IMR-90 (cell line): Measurements from ENCODE around the gene IFIT1. TPM values are rescaled to one million over a fixed set of nuclear protein-coding genes. Genes with fewer than 3 reads are reported as not detected.

Experiments
- ATAC-seq: fragments of 200-7000 bp; cut with Tn5 transposase; 2 replicates; pipeline ENCODE4 v1.9.1; 2020; ENCODE audit warnings: low read depth, mild to moderate bottlenecking, moderate library complexity
- BruUV-seq: library from RNA; stranded (reverse); fragments of 400-500 nt; replicated peaks from 2 replicates; lab custom pipeline; 2021; lab: Mats Ljungman, UMichigan
- CTCF ChIA-PET: fragments of 300-600 bp; formaldehyde crosslinking; extraction: SDS; loops from one replicate; lab custom pipeline; 2021; ENCODE audit warnings: antibody characterized with exemption; lab: Yijun Ruan, JAX
- POLR2A ChIA-PET: fragments of 300-600 bp; sonication (Branson Sonifier 250); formaldehyde crosslinking; loops from one replicate; lab custom pipeline; 2022; ENCODE audit warnings: antibody characterized with exemption; ENCODE audit not compliant: unreplicated experiment; lab: Charles Lee
- DNase-seq: peaks from one replicate; pipeline ENCODE4 v3.0.0; 2013
- H2AFZ ChIP-seq: replicated peaks from 2 replicates; pipeline ENCODE3; 2013; ENCODE audit warnings: low read length, mild to moderate bottlenecking; ENCODE audit not compliant: poor library complexity
- H2AK5ac ChIP-seq: 2 replicates; pipeline ENCODE4 v1.6.1; 2013; ENCODE audit warnings: low read depth, low read length, inconsistent platforms
- H2AK9ac ChIP-seq: replicated peaks from 2 replicates; pipeline ENCODE3; 2013; ENCODE audit warnings: mild to moderate bottlenecking, low read depth, low read length, moderate library complexity; ENCODE audit not compliant: poor library complexity
- H2BK120ac ChIP-seq: 2 replicates; pipeline ENCODE4 v1.6.1; 2013; ENCODE audit warnings: low read depth, low read length, inconsistent platforms
- H2BK15ac ChIP-seq: 3 replicates; pipeline ENCODE4 v1.6.1; 2013; ENCODE audit warnings: low read depth, low read length, inconsistent platforms
- H2BK20ac ChIP-seq: 2 replicates; pipeline ENCODE4 v1.6.1; 2013; ENCODE audit warnings: low read depth, mild to moderate bottlenecking, inconsistent platforms, low read length, moderate library complexity
- H2BK5ac ChIP-seq: 2 replicates; pipeline ENCODE4 v1.6.1; 2013; ENCODE audit warnings: mild to moderate bottlenecking, low read depth, low read length, inconsistent platforms; ENCODE audit not compliant: poor library complexity, severe bottlenecking
- H3K14ac ChIP-seq: replicated peaks from 2 replicates; pipeline ENCODE4 v1.6.1; 2013; ENCODE audit warnings: low read depth, low read length, inconsistent platforms
- H3K18ac ChIP-seq: 2 replicates; pipeline ENCODE4 v1.6.1; 2013; ENCODE audit warnings: low read depth, low read length, control low read depth
- H3K23ac ChIP-seq: 2 replicates; pipeline ENCODE4 v1.6.1; 2013; ENCODE audit warnings: low read depth, low read length, inconsistent platforms
- H3K27ac ChIP-seq: 2 replicates; pipeline ENCODE4 v1.5.1; 2013; ENCODE audit warnings: mild to moderate bottlenecking, control low read depth, low read length; ENCODE audit not compliant: insufficient read depth
- H3K27me3 ChIP-seq: 2 replicates; pipeline ENCODE4 v1.6.1; 2013; ENCODE audit warnings: low read length; ENCODE audit not compliant: control insufficient read depth, insufficient read depth
- H3K36me3 ChIP-seq: 2 replicates; pipeline ENCODE4 v1.6.1; 2013; ENCODE audit warnings: low read length, mixed read lengths; ENCODE audit not compliant: control insufficient read depth, insufficient read depth
- H3K4ac ChIP-seq: 2 replicates; pipeline ENCODE4 v1.6.1; 2013; ENCODE audit warnings: low read depth, low read length, inconsistent platforms
- H3K4me1 ChIP-seq: 2 replicates; pipeline ENCODE4 v1.6.1; 2013; ENCODE audit warnings: low read length, mixed read lengths; ENCODE audit not compliant: control insufficient read depth, insufficient read depth
- H3K4me2 ChIP-seq: 2 replicates; pipeline ENCODE4 v1.6.1; 2013; ENCODE audit warnings: low read depth, mild to moderate bottlenecking, control low read depth, low read length, moderate library complexity
- H3K4me3 ChIP-seq: 2 replicates; pipeline ENCODE4 v1.5.1; 2013; ENCODE audit warnings: low read depth, mild to moderate bottlenecking, control low read depth, low read length, moderate library complexity; ENCODE audit not compliant: insufficient read depth
- H3K56ac ChIP-seq: 2 replicates; pipeline ENCODE4 v1.6.1; 2013; ENCODE audit warnings: low read length, inconsistent platforms; ENCODE audit not compliant: insufficient read depth; ENCODE audit errors: extremely low read depth
- H3K79me1 ChIP-seq, 2 experiments: 2 replicates each; pipeline ENCODE4 v1.6.1; 2013; ENCODE audit warnings: low read length in 2 of 2, inconsistent platforms in 1 of 2, low read depth in 1 of 2
- H3K9ac ChIP-seq: 2 replicates; pipeline ENCODE4 v1.6.1; 2013; ENCODE audit warnings: low read depth, low read length, control low read depth
- H3K9me1 ChIP-seq: 2 replicates; pipeline ENCODE4 v1.6.1; 2013; ENCODE audit warnings: low read length, inconsistent platforms; ENCODE audit not compliant: insufficient read depth
- H3K9me3 ChIP-seq: 2 replicates; pipeline ENCODE4 v1.6.1; 2013; ENCODE audit warnings: low read length; ENCODE audit not compliant: control insufficient read depth, insufficient read depth
- H4K20me1 ChIP-seq: 2 replicates; pipeline ENCODE4 v1.6.1; 2013; ENCODE audit warnings: low read length, inconsistent platforms; ENCODE audit not compliant: insufficient read depth
- H4K5ac ChIP-seq: 2 replicates; pipeline ENCODE4 v1.6.1; 2013; ENCODE audit warnings: mild to moderate bottlenecking, low read depth, low read length, control low read depth
- H4K8ac ChIP-seq, 2 experiments: 2 replicates each; pipeline ENCODE4 v1.6.1; 2013; ENCODE audit warnings: low read depth in 2 of 2, low read length in 2 of 2, control low read depth in 1 of 2, inconsistent platforms in 1 of 2
- H4K91ac ChIP-seq: 2 replicates; pipeline ENCODE4 v1.6.1; 2013; ENCODE audit warnings: low read depth, low read length, inconsistent platforms; ENCODE audit not compliant: insufficient read depth
- CEBPB ChIP-seq: IDR thresholded peaks from 2 replicates; pipeline ENCODE4 v1.6.1; 2012; ENCODE audit warnings: low read depth, low read length, improper control_type of control experiment
- CHD1 ChIP-seq: IDR thresholded peaks from 2 replicates; pipeline ENCODE4 v1.6.1; 2012; ENCODE audit warnings: low read depth, low read length, improper control_type of control experiment
- CTCF ChIP-seq: conservative IDR thresholded peaks from 2 replicates; pipeline ENCODE4 v1.5.1; 2012; ENCODE audit warnings: mild to moderate bottlenecking, low read depth, low read length, improper control_type of control experiment
- ELK1 ChIP-seq: fragments of 150-350 bp; IDR thresholded peaks from 2 replicates; pipeline ENCODE4 v1.6.1; 2016; ENCODE audit warnings: low read depth, mild to moderate bottlenecking, low read length, moderate library complexity, borderline replicate concordance
- FOS ChIP-seq: fragments of 150-350 bp; IDR thresholded peaks from 2 replicates; pipeline ENCODE4 v1.6.1; 2016; ENCODE audit warnings: low read depth, low read length
- MAFK ChIP-seq: IDR thresholded peaks from 2 replicates; pipeline ENCODE4 v1.6.1; 2012; ENCODE audit warnings: low read depth, low read length, improper control_type of control experiment
- MAZ ChIP-seq: IDR thresholded peaks from 2 replicates; pipeline ENCODE4 v1.6.1; 2012; ENCODE audit warnings: low read depth, mild to moderate bottlenecking, low read length, improper control_type of control experiment, moderate library complexity, borderline replicate concordance
- MXI1 ChIP-seq: IDR thresholded peaks from 2 replicates; pipeline ENCODE4 v1.6.1; 2012; ENCODE audit warnings: low read depth, mild to moderate bottlenecking, low read length, moderate library complexity, borderline replicate concordance
- NFE2L2 ChIP-seq: fragments of 150-350 bp; IDR thresholded peaks from 2 replicates; pipeline ENCODE4 v1.6.1; 2016; ENCODE audit warnings: low read depth, mild to moderate bottlenecking, low read length
- POLR2A ChIP-seq: IDR thresholded peaks from 2 replicates; pipeline ENCODE4 v1.6.1; 2012; ENCODE audit warnings: mild to moderate bottlenecking, low read depth, low read length
- RFX5 ChIP-seq: IDR thresholded peaks from 2 replicates; pipeline ENCODE4 v1.8.0; 2012; ENCODE audit warnings: low read depth, mild to moderate bottlenecking, low read length, moderate library complexity
- WGBS, 2 experiments: methylation state at CpG; one replicate each; pipeline versions ENCODE4 v1.1.5 to v1.1.7; 2013; ENCODE audit warnings: missing lambda C conversion rate in 2 of 2; ENCODE audit not compliant: insufficient read length in 1 of 2; ENCODE audit errors: extremely low coverage in 2 of 2; 5-methylcytosine and 5-hydroxymethylcytosine counted together
- dilution Hi-C: fragments of 300-500 bp; cut with HindIII; formaldehyde crosslinking; loops from one replicate; pipeline ENCODE4 v1.14.3; 2018; ENCODE audit warnings: low sequenced_read_pairs; ENCODE audit not compliant: unreplicated experiment
- in situ Hi-C: fragments of 300-500 bp; cut with MboI; formaldehyde crosslinking; loops from 3 replicates; pipeline ENCODE4 v1.14.3; 2019; ENCODE audit warnings: low sequenced_read_pairs, inconsistent platforms, mixed read lengths
- intact Hi-C: fragments of 100-400 bp; cut with micrococcal nuclease; formaldehyde crosslinking; loops from 2 replicates; pipeline ENCODE4 v1.10.0; 2022
- polyA plus RNA-seq, 3 experiments: library from polyadenylated mRNA; depleted of rRNA; stranded (reverse); fragments of >200 nt; gene quantifications; 2 replicates each; pipeline ENCODE4 v1.2.3, GENCODE V29; 2012; ENCODE audit warnings: low replicate concordance in 1 of 3
- total RNA-seq: library from RNA; depleted of rRNA; stranded (reverse); fragments of >200 nt; gene quantifications from 2 replicates; pipeline ENCODE4 v1.2.3, GENCODE V29; 2012

IFIT1 gene
- total and polyA plus RNA-seq, 2 of the 4 experiments (the other 2 are of a cell fraction), result 6.1 to 6.8 TPM

GRCh38 chr10:89403043-89403442 is 10.6 kb downstream of the IFIT1 start:
- H3K9me3 ChIP-seq, result no peaks in the 10 kb centered on the region
- H4K91ac ChIP-seq, result no peak overlapping the region
- no peak overlapping the region for H4K5ac ChIP-seq
- H3K23ac ChIP-seq, result no peak overlapping the region
- peaks cover 4% of the 10 kb centered on the region; the same call in 1 of the 2 replicates for H3K36me3 ChIP-seq
- no peak overlapping the region for H2AK9ac ChIP-seq
- CTCF ChIA-PET, result no interaction called here
- H3K9ac ChIP-seq, result no peak overlapping the region
- no peak overlapping the region for H3K4ac ChIP-seq
- no peak for TF ChIP-seq MAZ
- no peak for TF ChIP-seq MAFK
- TF ChIP-seq CEBPB, result no peak
- TF ChIP-seq RFX5, result no peak
- TF ChIP-seq POLR2A, result no peak
- TF ChIP-seq ELK1, result no peak
- no peak for TF ChIP-seq CHD1
- TF ChIP-seq FOS, result no peak
- no peak for TF ChIP-seq MXI1
- TF ChIP-seq NFE2L2, result no peak
- TF ChIP-seq CTCF, result no peak
- no peaks in the 10 kb centered on the region for H3K27me3 ChIP-seq
- no peaks in the 10 kb centered on the region for H4K20me1 ChIP-seq
- no peak overlapping the region for H2BK15ac ChIP-seq
- no peak overlapping the region for H3K4me2 ChIP-seq
- dilution Hi-C loops, result no loop called here
- no peak overlapping the region for H2AK5ac ChIP-seq
- H3K14ac ChIP-seq, result no peak overlapping the region
- POLR2A ChIA-PET, result no interaction called here
- intact Hi-C loops, result no loop called here
- ATAC-seq (no peak), DNase-seq (no peak)
- no peak overlapping the region for H3K4me3 ChIP-seq
- H2BK120ac ChIP-seq, result no peak overlapping the region
- H4K8ac ChIP-seq, result no peak overlapping the region
- no CpG with 5 or more reads among the region's 2 CpGs for WGBS, 2 experiments
- H3K18ac ChIP-seq, result no peak overlapping the region
- no peak overlapping the region for H3K56ac ChIP-seq
- H2AFZ ChIP-seq, result no peak overlapping the region
- no TSS peak for BruUV-seq
- no peak overlapping the region for H2BK5ac ChIP-seq
- no peak overlapping the region for H2BK20ac ChIP-seq
- H3K27ac ChIP-seq, result no peak overlapping the region
- H3K9me1 ChIP-seq, result no peaks in the 10 kb centered on the region
- H3K4me1 ChIP-seq, result peaks cover 1% of the 10 kb centered on the region; the same call in 1 of the 2 replicates
- in situ Hi-C loops, result no loop called here
- H3K79me1 ChIP-seq, result no peaks in the 10 kb centered on the region
